Measurements from ENCODE around the gene SSRP1.

The SSRP1 gene

GRCh38 chr11:57359396-57359795 is 23.7 kb upstream of the SSRP1 start:
- no peak for TF ChIP-seq EZH2 (optimal IDR thresholded peaks at IDR 0.05; ENCODE audit: low read depth, low read length)
- no peak for TF ChIP-seq EZH2phosphoT487 (IDR thresholded peaks at IDR 0.05; ENCODE audit: low read length)
- no peak for TF ChIP-seq CTCF (IDR thresholded peaks at IDR 0.05; ENCODE audit: low read length)
- Histone ChIP-seq H3K79me2 (ENCODE audit: low read length) (no peaks in the 10 kb centered on the region), H3K9ac (ENCODE audit: low read length) (no peak overlapping the region), H3K27ac (ENCODE audit: low read length) (no peak overlapping the region), H3K4me2 (ENCODE audit: low read depth, low read length) (no peak overlapping the region), H3K9me2 (replicated peaks; ENCODE audit: insufficient read depth, low read length) (no peaks in the 10 kb centered on the region), H3K36me3 (replicated peaks; ENCODE audit: insufficient read depth, low read length) (no peaks in the 10 kb centered on the region), H3F3A (ENCODE audit: insufficient read depth, low read length) (no peaks in the 10 kb centered on the region), H3K4me1 (ENCODE audit: low read length) (no peaks in the 10 kb centered on the region), H4K20me1 (ENCODE audit: insufficient read depth, low read length) (no peaks in the 10 kb centered on the region), H3K9me3 (replicated peaks; ENCODE audit: insufficient read depth, low read length) (no peaks in the 10 kb centered on the region), H3K4me3 (ENCODE audit: low read length) (no peak overlapping the region), H2AFZ (ENCODE audit: low read length) (no peak overlapping the region), H3K27me3 (replicated peaks; ENCODE audit: insufficient read depth, low read length) (no peaks in the 10 kb centered on the region)
- no peak for DNase-seq

GRCh38 chr11:57358991-57359390 is 23.3 kb upstream of the SSRP1 start:
- H3K27ac ChIP-seq (ENCODE audit: low read length): no peak overlapping the region
- no peaks in the 10 kb centered on the region for H3K9me3 ChIP-seq (replicated peaks; ENCODE audit: insufficient read depth, low read length)
- no peaks in the 10 kb centered on the region for H3K4me1 ChIP-seq (ENCODE audit: low read length)
- H3F3A ChIP-seq (ENCODE audit: insufficient read depth, low read length): no peaks in the 10 kb centered on the region
- no peaks in the 10 kb centered on the region for H3K27me3 ChIP-seq (replicated peaks; ENCODE audit: insufficient read depth, low read length)
- H3K79me2 ChIP-seq (ENCODE audit: low read length): no peaks in the 10 kb centered on the region
- no peak for DNase-seq
- H3K36me3 ChIP-seq (replicated peaks; ENCODE audit: insufficient read depth, low read length): no peaks in the 10 kb centered on the region
- no peak overlapping the region for H3K4me2 ChIP-seq (ENCODE audit: low read depth, low read length)
- no peaks in the 10 kb centered on the region for H3K9me2 ChIP-seq (replicated peaks; ENCODE audit: insufficient read depth, low read length)
- no peak overlapping the region for H2AFZ ChIP-seq (ENCODE audit: low read length)
- no peak overlapping the region for H3K4me3 ChIP-seq (ENCODE audit: low read length)
- H3K9ac ChIP-seq (ENCODE audit: low read length): no peak overlapping the region
- TF ChIP-seq EZH2 (optimal IDR thresholded peaks at IDR 0.05; ENCODE audit: low read depth, low read length) (no peak), EZH2phosphoT487 (IDR thresholded peaks at IDR 0.05; ENCODE audit: low read length) (no peak), CTCF (IDR thresholded peaks at IDR 0.05; ENCODE audit: low read length) (no peak)
- no peaks in the 10 kb centered on the region for H4K20me1 ChIP-seq (ENCODE audit: insufficient read depth, low read length)

GRCh38 chr11:57358543-57358961 is 22.9 kb upstream of the SSRP1 start:
- Histone ChIP-seq H3K27ac (ENCODE audit: low read length) (no peak overlapping the region), H3K4me2 (ENCODE audit: low read depth, low read length) (no peak overlapping the region), H3K79me2 (ENCODE audit: low read length) (no peaks in the 10 kb centered on the region), H4K20me1 (ENCODE audit: insufficient read depth, low read length) (no peaks in the 10 kb centered on the region), H3K4me1 (ENCODE audit: low read length) (no peaks in the 10 kb centered on the region), H3K9me2 (replicated peaks; ENCODE audit: insufficient read depth, low read length) (no peaks in the 10 kb centered on the region), H3K4me3 (ENCODE audit: low read length) (no peak overlapping the region), H3K36me3 (replicated peaks; ENCODE audit: insufficient read depth, low read length) (no peaks in the 10 kb centered on the region), H3K9ac (ENCODE audit: low read length) (no peak overlapping the region), H3K27me3 (replicated peaks; ENCODE audit: insufficient read depth, low read length) (no peaks in the 10 kb centered on the region), H2AFZ (ENCODE audit: low read length) (no peak overlapping the region), H3K9me3 (replicated peaks; ENCODE audit: insufficient read depth, low read length) (no peaks in the 10 kb centered on the region), H3F3A (ENCODE audit: insufficient read depth, low read length) (no peaks in the 10 kb centered on the region)
- no peak for TF ChIP-seq EZH2phosphoT487 (IDR thresholded peaks at IDR 0.05; ENCODE audit: low read length)
- TF ChIP-seq CTCF (IDR thresholded peaks at IDR 0.05; ENCODE audit: low read length): no peak
- no peak for TF ChIP-seq EZH2 (optimal IDR thresholded peaks at IDR 0.05; ENCODE audit: low read depth, low read length)
- DNase-seq: no peak

Measured in MM.1S (cell line).